WI38 (cell line): ENCODE measurements around the gene DNM2.

Source experiments
- H3K4me3 ChIP-seq: 2 replicates; pipeline ENCODE4 v1.5.1; 2011; ENCODE audit warnings: low read depth, mild to moderate bottlenecking, control low read depth, low read length
- TF ChIP-seq, protein P1 (sequence below): IDR thresholded peaks from 2 replicates; pipeline ENCODE4 v1.5.1; 2012; ENCODE audit warnings: low read depth, mild to moderate bottlenecking, control low read depth, low read length

Gene DNM2

DNA sequence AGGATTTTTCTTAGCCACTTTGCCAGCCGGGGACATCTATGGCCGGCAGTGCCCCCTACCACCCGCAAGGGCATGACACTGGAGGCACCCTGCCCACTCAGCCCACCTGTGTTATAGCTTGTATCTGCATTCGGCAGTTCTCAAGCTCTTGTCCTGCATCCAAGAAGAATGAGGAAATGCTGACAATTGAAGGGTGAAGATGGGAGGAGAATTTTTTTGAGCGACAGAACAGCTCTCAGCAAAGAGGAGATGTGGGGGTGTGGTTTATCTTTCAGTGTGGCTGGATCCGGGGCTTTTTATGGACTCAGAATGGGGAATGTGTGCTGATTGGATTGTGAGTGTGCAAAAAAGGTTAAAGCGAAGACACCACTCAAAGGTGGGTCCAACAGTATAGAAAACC lies 124.9 kb downstream of the DNM2 start:
- TF ChIP-seq, protein P1, sequence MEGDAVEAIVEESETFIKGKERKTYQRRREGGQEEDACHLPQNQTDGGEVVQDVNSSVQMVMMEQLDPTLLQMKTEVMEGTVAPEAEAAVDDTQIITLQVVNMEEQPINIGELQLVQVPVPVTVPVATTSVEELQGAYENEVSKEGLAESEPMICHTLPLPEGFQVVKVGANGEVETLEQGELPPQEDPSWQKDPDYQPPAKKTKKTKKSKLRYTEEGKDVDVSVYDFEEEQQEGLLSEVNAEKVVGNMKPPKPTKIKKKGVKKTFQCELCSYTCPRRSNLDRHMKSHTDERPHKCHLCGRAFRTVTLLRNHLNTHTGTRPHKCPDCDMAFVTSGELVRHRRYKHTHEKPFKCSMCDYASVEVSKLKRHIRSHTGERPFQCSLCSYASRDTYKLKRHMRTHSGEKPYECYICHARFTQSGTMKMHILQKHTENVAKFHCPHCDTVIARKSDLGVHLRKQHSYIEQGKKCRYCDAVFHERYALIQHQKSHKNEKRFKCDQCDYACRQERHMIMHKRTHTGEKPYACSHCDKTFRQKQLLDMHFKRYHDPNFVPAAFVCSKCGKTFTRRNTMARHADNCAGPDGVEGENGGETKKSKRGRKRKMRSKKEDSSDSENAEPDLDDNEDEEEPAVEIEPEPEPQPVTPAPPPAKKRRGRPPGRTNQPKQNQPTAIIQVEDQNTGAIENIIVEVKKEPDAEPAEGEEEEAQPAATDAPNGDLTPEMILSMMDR = no peak
- H3K4me3 ChIP-seq = no peak overlapping the region

DNA sequence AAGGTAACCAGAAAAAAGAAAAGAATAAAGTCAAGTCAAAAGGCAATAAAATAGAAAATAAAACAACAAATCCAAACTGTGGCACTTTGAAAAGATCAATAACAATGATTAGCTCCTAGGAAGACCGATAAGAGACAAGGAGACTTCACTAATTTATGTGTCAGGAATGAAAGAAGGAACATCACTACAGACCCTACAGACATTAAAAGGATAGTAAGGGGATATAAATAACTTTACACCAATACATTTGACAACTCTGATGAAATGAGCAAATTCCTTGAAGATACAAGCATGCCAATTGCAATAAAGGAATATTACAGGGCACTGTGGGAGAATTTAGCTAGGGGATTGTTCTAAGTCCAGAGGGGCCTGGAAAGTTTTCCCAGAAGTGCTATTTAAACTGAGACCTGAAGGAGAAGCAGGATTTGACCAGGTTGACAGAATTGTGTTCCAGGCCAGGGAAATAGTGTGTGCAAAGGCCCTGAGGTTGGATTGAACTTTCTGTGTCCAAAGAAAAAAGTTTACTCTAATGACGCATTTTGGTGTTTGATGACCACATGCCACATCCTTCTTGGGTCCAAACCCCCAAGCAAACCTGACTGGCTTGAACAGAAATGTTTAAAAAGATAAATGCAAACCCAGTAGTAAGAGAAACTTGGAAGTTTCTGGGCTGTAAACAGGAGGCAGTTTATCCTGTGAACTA lies 128.8 kb downstream of the DNM2 start:
- H3K4me3 ChIP-seq = no peak overlapping the region

DNA sequence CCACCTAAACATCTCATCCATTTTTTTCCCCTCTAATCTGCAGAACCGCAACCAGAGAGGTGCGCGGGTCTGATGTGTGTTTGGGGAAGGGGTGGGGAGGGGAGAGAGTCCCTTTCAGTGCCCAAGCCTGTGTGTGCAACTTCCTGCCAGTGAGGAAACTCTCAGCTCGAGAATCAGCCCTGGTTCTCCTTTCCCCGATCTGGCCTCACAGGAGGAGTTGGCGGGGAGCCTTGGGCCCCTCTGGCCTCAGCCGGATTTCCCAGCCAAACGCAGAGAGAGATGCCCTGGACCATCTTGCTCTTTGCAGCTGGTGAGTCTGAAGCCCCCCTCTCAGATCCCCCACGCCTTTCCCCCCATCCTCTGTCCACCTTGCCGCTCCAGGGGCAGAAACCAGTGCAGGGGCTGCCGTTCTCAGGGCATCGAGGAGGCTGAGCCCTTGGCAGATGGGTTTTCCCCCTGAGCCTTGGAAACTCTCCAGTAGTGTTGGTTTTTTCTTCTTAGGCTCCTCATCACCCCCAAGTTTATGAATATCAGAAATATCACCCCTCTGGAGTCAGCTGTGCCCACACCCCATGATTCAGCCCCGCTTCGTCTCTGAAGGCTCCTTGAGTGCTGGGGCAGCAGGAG lies 130.5 kb downstream of the DNM2 start, which contains the start of gene C19orf38:
C19orf38 (plus strand) TSS at position 186 of the 627 bp plus-strand sequence; CDS start at position 280, 94 bp downstream.
- no peak within 1 kb of the TSS for H3K4me3 ChIP-seq
- TF ChIP-seq, protein P1 = no peak

More for the DNA sequence above, 128.8 kb downstream of the DNM2 start:
- TF ChIP-seq, protein P1 = no peak

DNA sequence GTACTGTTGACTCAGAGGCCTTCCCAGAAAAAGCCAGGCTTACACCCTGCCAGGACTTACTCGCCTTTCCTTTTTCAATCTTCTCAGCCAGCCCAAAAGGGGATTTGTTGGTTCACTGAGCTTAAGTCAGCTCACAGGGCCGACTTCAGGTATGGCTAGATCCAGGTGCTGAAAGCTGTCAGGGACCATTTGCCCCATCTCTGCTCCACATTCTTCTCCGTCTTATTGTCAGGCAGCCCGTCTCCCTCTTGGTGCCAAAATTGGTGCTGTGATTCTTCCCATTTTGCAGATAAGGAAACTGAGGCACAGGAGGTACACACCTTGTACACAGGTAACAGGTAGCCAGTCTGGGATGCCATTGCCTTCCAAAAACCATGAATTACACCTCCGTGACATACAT lies 132.8 kb downstream of the DNM2 start:
- TF ChIP-seq, protein P1 = no peak

DNA sequence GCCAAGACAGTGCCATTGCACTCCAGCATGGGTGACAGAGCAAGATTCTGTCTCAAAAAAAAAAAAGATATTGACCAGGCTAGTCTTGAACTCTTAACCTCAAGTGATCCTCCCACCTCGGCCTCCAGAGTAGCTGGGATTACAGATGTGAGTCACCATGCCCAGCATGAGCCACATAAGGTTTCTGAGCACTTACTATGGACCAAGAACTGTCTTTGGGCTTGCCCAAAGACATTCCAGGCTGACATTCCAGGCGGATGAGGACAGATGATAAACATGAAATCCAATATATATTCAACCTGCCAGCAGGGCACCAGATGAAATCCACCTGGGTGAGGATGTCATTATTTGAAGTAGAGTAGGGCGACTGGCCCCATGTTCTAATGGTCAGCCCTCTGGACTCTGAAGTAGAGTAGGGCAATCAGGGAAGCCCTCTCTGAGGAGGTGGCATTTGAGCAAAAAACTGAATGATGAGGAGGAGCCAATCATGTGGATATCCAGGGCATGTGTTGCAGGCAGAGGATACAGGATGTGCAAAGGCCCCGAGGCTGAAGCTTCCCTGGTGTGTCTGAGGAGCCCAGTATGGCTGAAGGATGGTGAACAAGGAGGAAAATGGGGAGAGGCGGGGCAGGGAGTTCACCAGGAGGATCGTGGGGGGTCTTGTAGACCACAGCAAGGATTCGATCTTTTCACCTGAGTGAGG lies 134.4 kb downstream of the DNM2 start:
- no peak overlapping the region for H3K4me3 ChIP-seq

More for the DNA sequence above, 132.8 kb downstream of the DNM2 start:
- no peak overlapping the region for H3K4me3 ChIP-seq

DNA sequence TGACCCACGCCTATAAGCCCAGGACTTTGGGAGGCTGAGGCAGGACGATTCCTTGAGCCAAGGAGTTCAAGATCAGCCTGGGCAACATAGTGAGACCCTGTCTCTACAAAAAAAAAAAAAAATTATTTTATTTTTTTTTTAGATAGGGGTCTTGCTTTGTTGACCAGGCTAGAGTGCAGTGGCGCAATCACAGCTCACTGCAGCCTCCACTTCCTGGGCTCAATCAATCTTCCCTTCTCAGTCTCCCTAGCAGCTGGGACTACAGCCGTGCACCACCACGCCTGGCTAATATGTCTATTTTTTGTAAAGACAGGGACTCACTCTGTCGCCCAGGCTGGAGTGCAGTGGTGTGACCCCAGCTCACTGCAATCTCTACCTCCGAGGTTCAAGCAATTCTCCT lies 135.1 kb downstream of the DNM2 start:
- TF ChIP-seq, protein P1 = no peak
- H3K4me3 ChIP-seq = no peak overlapping the region

More for the DNA sequence above, 134.4 kb downstream of the DNM2 start:
- TF ChIP-seq, protein P1 = no peak
